Body of pancreas (tissue), 4 donors: ENCODE measurements around the gene ATP5PO.

ENCODE experiments used
- CTCF ChIP-seq, 7 experiments: fragments of 450-650 bp in 4 of 7; fragments of 200-600 bp in 3 of 7; sonication (generic) in 3 of 7; IDR thresholded peaks; one replicate each; pipeline ENCODE4 v1.5.1; 2016 to 2019; ENCODE audit warnings: antibody characterized with exemption in 7 of 7
- POLR2A ChIP-seq, 3 donors: fragments of 450-650 bp; IDR thresholded peaks; one replicate each; pipeline ENCODE4 v1.6.1; 2016; ENCODE audit warnings: antibody characterized with exemption in 3 of 3, mild to moderate bottlenecking in 2 of 3

- TF ChIP-seq CTCF (IDR thresholded peaks at IDR 0.05) (no peak), POLR2A (IDR thresholded peaks at IDR 0.05) (no peak)
Observed at GRCh38 chr21:33932731-33933130, 17.1 kb upstream of the ATP5PO start.
